GM23248 (cell line): Measurements from ENCODE around the gene DDAH1. TPM values are rescaled to one million over a fixed set of nuclear protein-coding genes. Genes with fewer than 3 reads are reported as not detected.

Source experiments
- DNase-seq: peaks from one replicate; pipeline ENCODE4 v3.0.0-alpha.2; 2015
- H2AFZ ChIP-seq: fragments of 200-600 bp; sonication (generic); 2 replicates; pipeline ENCODE4 v1.6.1; 2016; ENCODE audit warnings: antibody characterized with exemption
- H3F3A ChIP-seq: fragments of 200-600 bp; sonication (generic); 2 replicates; pipeline ENCODE4 v1.6.1; 2016; ENCODE audit warnings: mild to moderate bottlenecking, antibody characterized with exemption, mixed run types; ENCODE audit not compliant: insufficient read depth
- H3K27ac ChIP-seq: fragments of 200-600 bp; sonication (generic); 2 replicates; pipeline ENCODE4 v1.5.1; 2016; ENCODE audit warnings: mild to moderate bottlenecking
- H3K27me3 ChIP-seq: fragments of 200-600 bp; sonication (generic); replicated peaks from 2 replicates; pipeline ENCODE4 v1.6.1; 2016; ENCODE audit warnings: mild to moderate bottlenecking; ENCODE audit not compliant: insufficient read depth
- H3K36me3 ChIP-seq: fragments of 200-600 bp; sonication (generic); 2 replicates; pipeline ENCODE4 v1.6.1; 2016; ENCODE audit warnings: low read depth, mild to moderate bottlenecking
- H3K4me1 ChIP-seq: fragments of 200-600 bp; sonication (generic); 2 replicates; pipeline ENCODE4 v1.6.1; 2016; ENCODE audit warnings: mild to moderate bottlenecking; ENCODE audit not compliant: insufficient read depth
- H3K4me2 ChIP-seq: fragments of 200-600 bp; sonication (generic); one replicate; pipeline ENCODE4 v1.6.1; 2016; ENCODE audit warnings: mild to moderate bottlenecking; ENCODE audit not compliant: unreplicated experiment
- H3K4me3 ChIP-seq: fragments of 200-600 bp; sonication (generic); 2 replicates; pipeline ENCODE4 v1.5.1; 2016; ENCODE audit warnings: mild to moderate bottlenecking
- H3K79me2 ChIP-seq: fragments of 200-600 bp; sonication (generic); 2 replicates; pipeline ENCODE4 v1.6.1; 2016; ENCODE audit warnings: mild to moderate bottlenecking; ENCODE audit not compliant: insufficient read depth
- H3K9ac ChIP-seq: fragments of 200-600 bp; sonication (generic); 2 replicates; pipeline ENCODE4 v1.6.1; 2016; ENCODE audit warnings: mild to moderate bottlenecking
- H3K9me2 ChIP-seq: fragments of 200-600 bp; sonication (generic); 2 replicates; pipeline ENCODE4 v1.6.1; 2016; ENCODE audit warnings: mixed run types, mild to moderate bottlenecking, moderate library complexity; ENCODE audit not compliant: insufficient read depth
- H3K9me3 ChIP-seq: fragments of 200-600 bp; sonication (generic); one replicate; pipeline ENCODE4 v1.6.1; 2017; ENCODE audit warnings: low read depth
- H4K20me1 ChIP-seq: fragments of 200-600 bp; sonication (generic); 2 replicates; pipeline ENCODE4 v1.6.0; 2016; ENCODE audit not compliant: insufficient read depth
- EZH2 ChIP-seq: fragments of 200-600 bp; sonication (generic); IDR thresholded peaks from 2 replicates; pipeline ENCODE4 v1.6.1; 2018; ENCODE audit warnings: antibody characterized with exemption, mild to moderate bottlenecking; ENCODE audit not compliant: insufficient read depth, poor library complexity, severe bottlenecking
- EZH2phosphoT487 ChIP-seq: fragments of 200-600 bp; sonication (generic); IDR thresholded peaks from 2 replicates; pipeline ENCODE4 v1.6.1; 2018; ENCODE audit warnings: antibody characterized with exemption, moderate library complexity, mild to moderate bottlenecking, low read depth; ENCODE audit not compliant: insufficient read depth
- WGBS, 2 experiments: methylation state at CpG; one replicate each; pipeline ENCODE4 v1.1.6; 2015 to 2017; ENCODE audit warnings: low lambda C conversion rate in 2 of 2, low coverage in 1 of 2; ENCODE audit errors: missing lambda C conversion rate in 2 of 2; 5-methylcytosine and 5-hydroxymethylcytosine counted together
- in situ Hi-C: fragments of 300-500 bp; cut with MboI; formaldehyde crosslinking; loops from 2 replicates; pipeline ENCODE4 v1.15.0; 2020
- polyA plus RNA-seq: library from polyadenylated mRNA; unstranded; fragments of >200 nt; fragmentation: Nextera tagmentation; extraction: Ambion mirVana; gene quantifications from 2 replicates; pipeline ENCODE4 v1.2.1, GENCODE V29; 2016
- total RNA-seq: library from RNA; depleted of rRNA; stranded (reverse); fragments of >200 nt; shearing (Covaris generic); gene quantifications from 2 replicates; pipeline ENCODE4 v1.2.3, GENCODE V29; 2014

The DDAH1 gene
- total and polyA plus RNA-seq, 2 experiments from 2014 or later, result 168 to 238 TPM

DNA sequence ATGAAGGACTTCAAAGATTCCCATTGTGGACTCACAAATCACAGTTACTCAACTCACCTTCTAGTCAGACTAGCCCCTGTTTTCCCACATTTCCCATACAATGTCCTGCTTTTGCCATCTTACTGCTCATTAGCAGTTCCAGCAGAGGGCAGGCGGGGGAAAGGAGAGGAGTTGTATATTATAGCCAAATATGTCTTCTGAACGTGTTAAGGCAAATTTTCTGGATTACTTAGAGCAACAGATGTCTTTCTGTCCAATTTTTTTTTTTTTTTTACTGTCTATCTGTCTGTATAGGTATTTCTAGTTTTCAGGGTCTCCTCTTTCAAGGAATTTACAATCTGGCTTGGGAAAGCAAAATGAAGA lies 29.9 kb upstream of the DDAH1 start:
- Histone ChIP-seq H3K79me2 (peaks cover 99% of the 10 kb centered on the region), H3K4me1 (peaks cover 54% of the 10 kb centered on the region), H4K20me1 (no peaks in the 10 kb centered on the region), H3K4me2 (peak overlapping the region; percentile 58), H3K36me3 (peaks cover 55% of the 10 kb centered on the region), H3K9me2 (no peaks in the 10 kb centered on the region), H3F3A (peaks cover 86% of the 10 kb centered on the region), H3K9ac (peak overlapping the region; percentile 45), H3K9me3 (no peaks in the 10 kb centered on the region), H2AFZ (no peak overlapping the region), H3K4me3 (peak overlapping the region; percentile 35), H3K27me3 (no peaks in the 10 kb centered on the region), H3K27ac (peak overlapping the region; percentile 71)
- no peak for TF ChIP-seq EZH2
- no peak for TF ChIP-seq EZH2phosphoT487
- DNase-seq, result peak; percentile 59
- in situ Hi-C loops, result no loop called here
- WGBS, 2 experiments, result 48 to 71% methylated on average over 2 of the region's 2 CpGs

DNA sequence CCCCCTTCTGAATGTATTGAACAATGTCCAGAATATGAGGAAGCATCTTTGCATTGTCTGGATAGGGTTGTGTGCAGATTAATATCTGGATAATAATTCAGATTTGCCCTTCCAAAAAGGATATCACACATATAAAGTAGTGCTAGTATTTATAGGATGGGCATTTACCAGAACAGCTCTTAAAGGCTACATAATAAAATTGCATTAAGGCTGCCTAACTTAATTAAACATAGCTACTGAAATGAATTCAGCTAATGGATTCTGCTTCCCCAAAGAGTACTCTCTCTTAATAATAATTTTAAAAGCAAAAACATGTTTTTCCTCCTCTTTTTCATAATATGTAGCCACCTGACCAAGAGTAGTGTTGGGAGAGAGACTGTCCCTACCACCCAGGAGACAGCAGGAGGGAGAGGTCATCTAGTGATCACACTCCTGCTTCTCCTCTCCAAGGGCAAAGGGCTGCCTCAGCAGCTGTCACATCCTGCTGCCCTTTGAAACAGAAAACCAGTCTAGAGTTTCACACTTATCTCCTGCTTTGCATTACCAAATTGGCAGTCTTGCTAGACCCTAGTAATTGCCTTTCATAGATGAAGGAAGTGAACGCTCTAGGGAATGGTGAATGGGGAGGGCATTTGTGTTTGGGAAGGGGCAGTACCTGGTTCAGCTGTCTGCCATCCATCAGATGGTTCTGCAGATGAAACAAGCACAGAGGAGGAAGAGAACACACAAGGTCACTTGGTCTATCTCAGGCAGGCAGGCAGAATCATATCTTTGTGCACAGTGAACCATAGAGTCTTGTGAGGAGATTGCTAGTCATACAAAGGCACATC lies 29.3 kb upstream of the DDAH1 start:
- Histone ChIP-seq H3K9me2 (no peaks in the 10 kb centered on the region), H3K36me3 (peaks cover 56% of the 10 kb centered on the region), H3F3A (peaks cover 88% of the 10 kb centered on the region), H4K20me1 (no peaks in the 10 kb centered on the region), H3K4me3 (no peak overlapping the region), H3K79me2 (peaks cover 99% of the 10 kb centered on the region), H3K9me3 (no peaks in the 10 kb centered on the region), H2AFZ (no peak overlapping the region), H3K27me3 (no peaks in the 10 kb centered on the region), H3K27ac (peak overlapping the region; percentile 71), H3K4me2 (peak overlapping the region; percentile 58), H3K4me1 (peaks cover 54% of the 10 kb centered on the region), H3K9ac (no peak overlapping the region)
- DNase-seq, result no peak
- no peak for TF ChIP-seq EZH2phosphoT487
- no peak for TF ChIP-seq EZH2
- WGBS, 2 experiments, result 100% methylated on average over 1 of the region's 1 CpG
- in situ Hi-C loops, result no loop called here

DNA sequence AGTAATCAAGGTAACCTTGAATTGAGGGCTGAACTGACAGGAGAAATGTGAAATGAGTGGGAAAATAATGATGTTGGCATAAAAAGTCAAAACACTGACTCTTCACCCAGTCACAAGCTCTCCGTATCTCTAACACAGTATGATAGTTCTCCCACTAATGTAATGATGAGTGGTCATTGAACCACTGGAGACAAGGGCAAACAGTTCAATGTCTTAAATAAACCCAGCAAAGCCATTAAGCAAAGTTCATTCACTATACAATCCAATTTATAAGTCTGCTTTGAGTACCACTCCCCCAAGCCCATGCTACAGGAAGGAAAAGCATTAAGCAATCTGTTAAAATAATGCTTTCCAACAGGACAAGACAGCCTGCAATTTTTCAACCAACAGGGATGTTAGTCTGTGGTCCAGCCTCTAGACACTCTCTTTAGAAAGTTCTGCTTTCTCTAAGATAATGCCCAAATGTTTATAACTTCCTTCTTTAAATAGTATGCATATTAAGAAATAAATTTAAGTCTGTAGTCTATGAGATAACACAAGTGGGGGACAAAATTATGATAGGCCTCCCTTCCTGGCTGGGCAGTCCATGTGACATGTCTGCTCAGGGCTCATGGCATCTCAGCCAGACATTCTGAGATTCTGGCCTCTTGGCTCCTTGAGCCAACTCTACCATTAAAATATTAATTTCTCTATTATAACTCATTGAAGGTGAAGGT lies 25.5 kb upstream of the DDAH1 start:
- Histone ChIP-seq H3K79me2 (peaks cover 98% of the 10 kb centered on the region), H3K27me3 (no peaks in the 10 kb centered on the region), H3K9me3 (no peaks in the 10 kb centered on the region), H3F3A (peaks cover 83% of the 10 kb centered on the region), H3K9me2 (no peaks in the 10 kb centered on the region), H3K27ac (no peak overlapping the region), H3K4me2 (no peak overlapping the region), H4K20me1 (no peaks in the 10 kb centered on the region), H3K4me3 (no peak overlapping the region), H3K36me3 (peaks cover 83% of the 10 kb centered on the region), H3K4me1 (peaks cover 25% of the 10 kb centered on the region), H3K9ac (no peak overlapping the region), H2AFZ (no peak overlapping the region)
- 81 to 93% methylated on average over 1 of the region's 1 CpG for WGBS, 2 experiments
- in situ Hi-C loops, result no loop called here
- no peak for DNase-seq
- no peak for TF ChIP-seq EZH2phosphoT487
- no peak for TF ChIP-seq EZH2

DNA sequence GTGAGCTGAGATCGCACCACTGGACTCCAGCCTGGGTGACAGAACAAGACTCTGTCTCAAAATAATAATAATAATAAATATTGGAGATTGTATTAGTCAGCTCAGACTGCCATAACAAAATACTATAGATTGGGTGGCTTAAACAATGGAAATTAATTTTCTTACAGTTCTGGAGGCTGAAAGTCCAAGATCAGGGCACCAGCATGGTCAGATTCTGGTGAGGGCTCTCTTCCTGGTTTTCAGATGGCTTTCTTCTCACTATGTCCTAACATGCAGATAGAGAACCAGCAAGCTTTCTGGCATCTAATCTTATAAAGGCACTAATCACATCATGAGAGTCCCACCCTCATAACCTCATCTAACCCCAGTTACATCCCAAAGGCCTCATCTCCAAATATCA lies 23.2 kb upstream of the DDAH1 start:
- H3K9ac ChIP-seq, result no peak overlapping the region
- no peaks in the 10 kb centered on the region for H4K20me1 ChIP-seq
- no peak overlapping the region for H3K4me3 ChIP-seq
- H3K36me3 ChIP-seq, result peaks cover 81% of the 10 kb centered on the region
- no peak overlapping the region for H3K27ac ChIP-seq
- no peak overlapping the region for H2AFZ ChIP-seq
- no peak overlapping the region for H3K4me2 ChIP-seq
- no peaks in the 10 kb centered on the region for H3K9me3 ChIP-seq
- no peak for DNase-seq
- H3K79me2 ChIP-seq, result peaks cover 96% of the 10 kb centered on the region
- H3K9me2 ChIP-seq, result no peaks in the 10 kb centered on the region
- in situ Hi-C loops, result no loop called here
- WGBS, 2 experiments, result 100% methylated on average over 1 of the region's 1 CpG
- H3F3A ChIP-seq, result peaks cover 83% of the 10 kb centered on the region
- no peaks in the 10 kb centered on the region for H3K27me3 ChIP-seq
- TF ChIP-seq EZH2phosphoT487 (no peak), EZH2 (no peak)
- H3K4me1 ChIP-seq, result peaks cover 11% of the 10 kb centered on the region
